Effector CD4-positive, alpha-beta T cell (primary cell): ENCODE measurements around the gene DYNLT2B.
"Not testable (repeated sequence)": the region's sequence is repeated elsewhere in the genome, so short reads cannot be mapped to it uniquely, and the experiment has no call there.

ENCODE experiments used
- DNase-seq: peaks from one replicate; pipeline ENCODE4 v3.0.0-alpha.2; 2020

Gene DYNLT2B

GRCh38 chr3:196268284-196269163 lies 49.5 kb downstream of the DYNLT2B start:
- no peak for DNase-seq

- DNase-seq: no peak
These were observed 54.2 kb downstream of the DYNLT2B start for GRCh38 chr3:196263819-196264218.

GRCh38 chr3:196260784-196261183 lies 57.3 kb downstream of the DYNLT2B start:
- DNase-seq: no peak

GRCh38 chr3:196255776-196256175 lies 62.3 kb downstream of the DYNLT2B start:
- DNase-seq: no peak

GRCh38 chr3:196254376-196255283 lies 63.4 kb downstream of the DYNLT2B start:
- DNase-seq: no peak

- no peak for DNase-seq
These were observed 66.1 kb downstream of the DYNLT2B start for GRCh38 chr3:196251918-196252317.

- DNase-seq: no peak
These were observed 71.3 kb downstream of the DYNLT2B start for GRCh38 chr3:196246612-196247308.

GRCh38 chr3:196244166-196244565 lies 73.9 kb downstream of the DYNLT2B start:
- not testable (repeated sequence) for DNase-seq

GRCh38 chr3:196241704-196242103 lies 76.3 kb downstream of the DYNLT2B start:
- DNase-seq: no peak
